Measurements from ENCODE around the gene REEP3.
A peak's percentile ranks its signal among the peaks of the same experiment; 100 is the strongest.

REEP3 gene

GRCh38 chr10:63515002-63515763 is 6.0 kb upstream of the REEP3 start:
- DNase-seq: no peak

- no peak for DNase-seq
Measured at GRCh38 chr10:63516207-63516606, 5.0 kb upstream of the REEP3 start.

DNA sequence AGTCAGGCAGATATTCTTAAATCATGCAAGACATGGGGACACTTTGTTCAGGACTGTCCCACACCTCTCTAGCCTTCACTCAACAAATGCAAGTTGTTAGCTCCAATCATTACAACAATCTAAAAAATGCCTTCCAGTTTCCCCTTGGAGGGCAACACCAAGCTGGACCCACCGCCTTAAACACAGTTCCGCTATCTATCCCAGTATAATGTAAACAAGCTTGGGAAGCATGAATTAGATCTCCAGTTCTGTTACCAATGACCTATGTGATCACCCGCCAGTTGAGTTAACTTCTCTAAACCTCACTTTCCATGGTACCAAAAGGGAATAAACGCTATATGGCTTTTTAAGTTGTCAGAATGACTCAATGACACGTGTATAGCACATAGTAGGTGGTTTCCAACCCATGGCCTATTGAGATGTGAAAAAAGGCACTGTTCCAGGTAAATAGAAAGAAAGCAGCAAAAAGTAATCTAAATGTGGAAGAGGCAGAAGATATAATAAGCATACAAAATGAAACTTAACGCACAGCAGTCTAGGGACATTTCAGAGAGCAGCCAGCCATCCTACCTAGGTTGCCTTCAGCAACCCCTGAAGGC is 2.4 kb upstream of the REEP3 start:
- DNase-seq: no peak

DNA sequence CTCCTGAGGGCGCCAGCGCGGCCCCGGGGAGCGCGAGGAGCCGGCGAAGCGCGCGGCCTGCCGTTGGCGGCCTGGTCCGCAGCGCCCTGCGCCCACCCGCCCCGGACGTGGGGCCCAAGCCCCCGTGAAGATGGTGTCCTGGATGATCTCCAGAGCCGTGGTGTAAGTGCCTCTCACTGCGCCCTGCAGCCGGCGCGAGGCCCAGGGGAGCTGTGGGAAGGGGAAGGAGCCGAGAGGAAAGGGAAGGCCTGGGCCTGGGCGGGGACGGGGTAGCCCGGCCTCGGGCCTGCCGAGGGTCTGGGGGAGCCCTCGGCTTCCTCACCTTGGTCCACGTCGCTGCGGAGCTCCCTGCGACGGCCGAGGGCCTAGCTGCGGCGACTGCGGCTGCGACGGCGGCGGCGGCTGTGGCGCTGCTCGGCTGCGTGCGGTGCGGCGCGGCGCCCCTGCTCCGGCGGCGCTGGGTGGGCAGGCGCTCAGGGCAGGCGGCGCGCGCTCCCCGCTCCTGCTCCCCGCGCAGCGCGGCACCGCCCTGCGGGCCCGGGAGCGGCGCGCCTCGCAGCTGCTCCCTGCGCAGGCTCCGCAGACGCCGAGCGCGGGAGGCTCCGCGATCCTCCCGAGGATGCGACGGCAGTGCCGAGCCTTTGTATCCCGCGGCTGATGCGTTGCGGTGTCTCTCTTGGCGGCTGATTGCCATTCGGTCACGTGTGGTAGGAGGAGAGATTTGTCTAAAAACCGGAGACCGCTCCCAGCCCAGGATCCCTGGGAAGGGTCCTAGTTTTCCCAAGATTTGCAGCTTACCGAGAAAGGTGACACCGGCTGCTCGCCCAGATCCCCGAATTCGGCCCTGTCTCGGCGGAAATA is 445 bp downstream of the REEP3 start:
- DNase-seq: peak; percentile 27

DNA sequence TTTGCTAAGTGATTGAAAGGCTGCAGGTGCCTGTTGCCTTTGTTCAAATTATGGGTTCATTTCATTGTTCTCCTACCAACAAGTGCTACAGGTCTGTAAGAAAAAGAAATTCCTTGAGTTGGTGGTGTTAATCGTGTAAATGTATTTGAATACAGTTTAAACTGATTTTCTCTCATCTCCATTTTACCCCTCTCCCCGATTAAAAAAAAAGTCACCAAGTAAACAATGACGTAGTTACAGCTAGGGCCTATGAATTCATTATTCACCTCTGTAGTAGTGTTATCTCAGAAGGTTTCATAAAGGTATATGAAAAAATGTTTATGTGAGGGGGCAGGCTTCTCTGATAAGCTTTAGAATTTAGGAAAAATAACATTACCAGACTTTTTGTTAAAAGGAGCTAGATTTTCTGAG is 1.1 kb downstream of the REEP3 start:
- peak; percentile 27 for DNase-seq

GRCh38 chr10:63522995-63523394 is 1.8 kb downstream of the REEP3 start:
- no peak for DNase-seq

GRCh38 chr10:63525021-63525420 is 3.8 kb downstream of the REEP3 start:
- no peak for DNase-seq

DNA sequence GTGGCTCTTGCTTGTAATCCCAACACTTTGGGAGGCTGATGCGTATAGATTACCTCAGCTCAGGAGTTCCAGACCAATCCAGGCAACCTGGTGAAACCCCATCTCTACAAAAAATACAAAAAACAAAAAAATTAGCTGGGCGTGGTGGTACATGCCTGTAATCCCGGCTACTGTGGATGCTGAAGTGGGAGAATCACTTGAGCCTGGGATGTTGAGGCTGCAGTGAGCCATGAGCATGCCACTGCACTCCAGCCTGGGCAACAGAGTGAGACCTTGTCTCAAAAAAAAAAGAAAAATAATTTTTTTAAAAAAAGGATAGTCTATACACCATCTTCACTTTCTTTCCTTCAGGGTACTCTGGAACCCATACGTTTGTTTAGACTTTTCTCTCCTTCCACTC is 6.2 kb downstream of the REEP3 start:
- DNase-seq: no peak

GRCh38 chr10:63528084-63528744 is 7.0 kb downstream of the REEP3 start:
- no peak for DNase-seq

DNA sequence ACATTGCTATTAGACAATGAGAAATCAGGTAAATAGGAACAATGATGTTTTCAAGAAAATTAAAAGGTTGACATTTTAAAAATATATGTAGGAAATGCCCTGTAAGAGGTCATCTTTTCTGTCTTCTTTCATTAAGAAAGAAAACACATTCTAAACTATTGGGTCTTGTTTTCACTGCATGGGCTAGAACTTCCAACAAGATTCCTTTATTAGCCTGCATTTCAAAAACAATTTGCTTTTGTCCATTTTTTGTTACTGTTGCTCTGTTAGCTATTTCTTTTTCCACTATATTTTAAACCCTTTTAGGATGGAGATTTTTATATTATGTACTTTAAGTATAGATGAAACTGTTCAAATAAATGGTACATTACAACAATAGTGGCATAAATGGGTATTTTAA is 9.2 kb downstream of the REEP3 start:
- no peak for DNase-seq

DNA sequence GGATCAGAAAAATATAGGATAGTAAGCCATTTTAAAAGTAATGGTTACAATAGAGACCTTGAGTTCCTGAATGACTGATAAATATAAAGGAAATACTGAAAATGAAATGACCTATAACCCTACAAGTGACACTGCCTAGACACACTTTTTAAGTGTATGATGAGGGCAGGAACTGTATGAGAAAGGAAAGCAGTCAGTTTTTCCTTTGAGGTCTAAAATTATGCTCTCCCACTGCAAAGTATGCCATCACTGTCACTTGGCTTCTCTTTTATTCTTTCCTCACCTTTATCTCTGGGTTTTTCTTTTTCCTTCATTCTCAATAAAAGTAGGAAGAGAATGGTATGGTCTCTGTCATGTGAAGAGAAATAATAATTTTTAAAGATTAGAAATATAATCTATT is 13.5 kb downstream of the REEP3 start:
- DNase-seq: no peak

- DNase-seq: no peak
Measured at GRCh38 chr10:63536698-63537097, 15.5 kb downstream of the REEP3 start.

DNA sequence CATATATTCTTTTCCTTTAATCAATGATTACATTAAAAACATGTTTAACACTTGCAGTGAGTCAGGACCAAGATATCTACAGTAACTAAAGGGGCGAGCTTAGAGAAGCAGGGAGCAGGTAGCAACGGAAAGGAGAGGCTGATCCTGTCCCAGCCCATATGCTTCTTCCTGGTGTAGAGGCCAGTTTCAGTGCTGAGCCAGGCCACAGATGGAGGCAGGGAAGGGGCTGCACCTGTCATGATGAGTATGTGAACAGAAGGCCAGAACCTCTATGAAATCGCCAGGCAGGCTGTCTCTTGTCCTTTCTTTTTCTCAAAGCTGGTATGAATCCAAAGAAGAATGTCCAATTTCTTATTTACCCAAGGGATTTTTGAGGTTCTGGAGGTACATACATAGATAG is 16.3 kb downstream of the REEP3 start:
- no peak for DNase-seq

DNA sequence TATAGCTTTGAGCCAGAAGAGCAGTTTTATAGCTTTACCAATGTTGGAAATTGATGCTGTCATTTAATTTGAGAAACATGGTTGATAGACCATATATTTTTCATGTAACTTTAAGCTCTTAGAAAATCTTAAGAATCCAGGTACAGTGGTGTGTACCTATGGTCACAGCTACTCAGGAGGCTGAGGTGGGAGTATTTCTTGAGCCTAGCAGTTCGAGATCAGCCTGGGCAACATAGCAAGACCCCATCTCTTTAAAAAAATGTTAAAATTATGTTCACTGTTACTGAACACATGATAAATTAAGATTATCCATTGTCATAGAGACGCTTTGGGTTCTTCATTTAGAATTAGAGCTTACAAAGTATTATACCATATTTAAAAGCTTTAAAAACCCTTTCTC is 18.2 kb downstream of the REEP3 start:
- no peak for DNase-seq

GRCh38 chr10:63539994-63540393 is 18.8 kb downstream of the REEP3 start:
- no peak for DNase-seq

GRCh38 chr10:63542835-63543575 is 21.8 kb downstream of the REEP3 start:
- no peak for DNase-seq

DNA sequence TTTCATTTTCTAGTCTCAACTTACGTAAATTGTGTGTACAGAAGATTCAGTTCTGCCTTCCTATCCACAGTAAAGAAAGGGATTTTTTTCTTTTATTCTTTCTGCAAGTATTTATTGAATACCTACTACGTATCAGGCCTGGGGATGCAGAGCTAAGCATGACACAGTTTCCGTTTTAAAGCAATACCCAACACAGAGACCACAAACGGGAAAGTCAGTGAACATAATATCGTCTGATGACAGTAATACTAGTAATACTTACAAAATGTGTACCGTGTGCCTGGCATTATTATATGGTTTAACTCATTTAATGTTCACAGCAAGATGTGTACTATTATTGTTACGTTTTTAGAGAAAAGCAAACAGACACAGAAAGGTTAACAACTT is 22.4 kb downstream of the REEP3 start:
- DNase-seq: no peak

DNA sequence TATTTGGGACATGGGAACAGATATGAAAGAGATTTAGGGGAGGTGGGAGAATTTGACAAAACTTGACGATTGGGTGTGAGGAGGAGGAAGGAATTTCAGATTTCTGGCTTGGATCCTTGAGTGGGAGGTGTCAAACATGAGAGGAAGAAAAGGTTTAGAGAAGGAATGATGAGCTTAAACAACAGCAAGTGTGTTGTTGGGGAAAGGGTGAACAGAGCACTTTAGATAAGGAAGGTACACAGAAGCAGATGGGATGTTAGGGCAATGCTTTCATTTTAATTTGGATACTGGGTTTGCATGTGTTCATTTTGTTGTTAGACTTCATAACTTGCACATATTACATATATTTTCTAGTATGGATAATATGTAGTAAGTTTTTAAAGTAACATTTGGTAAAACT is 23.2 kb downstream of the REEP3 start:
- DNase-seq: no peak

DNA sequence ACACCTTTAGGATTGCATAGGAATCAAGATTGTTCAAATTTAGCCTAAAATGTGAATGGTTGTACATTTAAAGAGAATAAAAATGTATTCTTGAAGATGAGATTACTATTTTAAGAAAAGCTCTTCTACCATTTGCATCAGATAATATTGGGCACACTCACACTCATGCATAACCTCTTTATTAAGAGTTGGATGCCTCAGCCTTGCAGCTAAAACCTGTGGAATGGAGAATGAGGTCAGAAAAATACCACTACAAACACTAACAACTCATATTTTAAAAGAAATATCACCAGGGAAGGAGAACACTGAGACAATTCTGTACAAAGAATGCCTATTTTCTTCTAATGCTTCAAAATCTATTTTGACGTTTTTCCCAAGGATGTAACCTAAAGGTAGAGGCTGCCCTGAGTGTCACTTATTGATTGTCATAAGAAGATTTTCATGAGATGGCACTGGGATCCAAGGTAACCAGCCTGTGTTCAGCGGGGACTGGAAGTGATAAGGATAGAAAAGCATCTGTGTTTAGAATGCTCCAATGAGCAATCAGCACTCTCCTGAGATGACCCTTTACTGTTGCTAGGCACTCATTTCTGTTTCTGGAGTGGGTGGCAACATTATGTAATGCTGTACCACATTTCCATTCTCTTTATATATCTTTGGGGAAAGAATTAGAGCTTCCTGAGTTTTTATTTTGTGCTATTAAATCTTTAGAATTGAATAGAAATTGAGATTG is 26.6 kb downstream of the REEP3 start:
- peak; percentile 1 for DNase-seq

DNA sequence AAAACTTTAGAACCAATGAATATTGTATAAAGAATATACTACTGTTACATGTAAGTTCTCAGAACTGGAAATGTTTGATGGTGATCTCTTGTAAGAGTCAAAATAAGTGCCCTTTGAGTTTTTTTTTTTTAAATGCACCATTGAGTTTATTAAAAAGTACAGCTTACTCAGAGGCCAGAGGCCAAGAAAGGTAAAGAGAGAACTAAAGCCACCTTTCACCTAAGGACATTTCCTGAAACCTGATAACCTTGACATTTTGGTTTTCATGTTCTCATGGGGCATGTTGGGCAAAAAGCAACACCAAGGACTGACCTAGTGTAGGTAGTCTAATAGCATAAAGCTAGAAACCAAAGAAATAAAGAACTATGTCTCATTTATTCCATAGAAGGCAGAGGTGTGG is 27.7 kb downstream of the REEP3 start:
- no peak for DNase-seq

GRCh38 chr10:63549810-63550209 is 28.6 kb downstream of the REEP3 start:
- DNase-seq: no peak

DNA sequence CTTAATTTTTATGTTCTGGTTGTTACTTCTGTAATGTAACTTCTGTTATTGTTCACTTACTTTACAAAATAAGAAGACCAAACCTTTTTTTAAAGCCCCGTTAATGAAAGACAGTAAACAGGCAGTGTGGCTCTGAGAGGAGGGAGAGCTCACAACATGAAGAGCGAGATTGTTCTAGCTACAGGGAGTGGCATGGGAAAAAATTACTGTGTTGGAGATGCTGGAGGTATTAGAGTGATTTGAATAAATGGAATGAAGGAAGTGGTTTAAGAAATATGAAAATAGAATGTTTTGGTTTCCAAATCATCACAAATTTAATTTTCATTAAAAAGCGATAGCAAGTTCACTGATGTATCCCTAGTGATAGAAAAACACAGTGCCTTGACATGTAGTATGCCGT is 31.8 kb downstream of the REEP3 start:
- DNase-seq: no peak

All from NCI-H1417 treated with DMSO at 0.1 percent for 48 hours (cell line).